Activated CD4-positive, alpha-beta T cell treated with anti-CD3 and anti-CD28 coated beads, Interleukin-2, amount 50 U/mL, for 4 hours (primary cell): ENCODE results near the gene CMTM5.

Source experiments
- DNase-seq, 2 experiments: peaks; one replicate each; pipeline ENCODE4 v3.0.0-alpha.2; 2020

The CMTM5 gene

DNA sequence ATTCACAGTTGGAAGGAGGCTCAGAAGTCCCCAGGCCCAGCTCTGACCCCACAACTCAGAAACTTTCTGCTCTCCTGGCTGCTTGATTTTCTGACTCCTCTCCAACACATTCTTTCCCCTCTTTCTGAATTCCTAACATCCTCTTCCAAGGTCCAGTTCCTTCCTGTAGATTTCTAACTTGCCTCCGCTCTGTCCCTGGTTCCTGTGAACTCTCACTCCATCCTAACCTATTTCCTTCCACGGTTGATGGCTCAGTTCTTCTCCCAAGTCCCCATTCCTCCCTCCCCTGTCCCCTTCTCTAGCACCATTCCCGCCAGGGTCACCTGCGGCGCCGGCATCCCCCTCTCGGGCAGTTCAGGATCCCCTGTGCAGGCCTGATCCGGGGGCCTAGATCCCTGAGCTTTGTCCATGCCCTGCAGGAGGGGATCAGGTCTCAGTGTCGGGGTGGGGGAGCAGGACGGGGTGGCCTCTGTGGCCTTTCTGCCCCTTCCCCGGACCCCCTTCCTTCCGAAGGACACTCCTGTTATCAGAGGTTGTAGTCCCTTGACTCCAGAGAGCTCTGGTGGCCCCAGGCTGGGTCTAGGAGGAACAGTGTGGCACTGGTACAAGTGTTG, 18.2 kb upstream of the CMTM5 start:
- DNase-seq = no peak

DNA sequence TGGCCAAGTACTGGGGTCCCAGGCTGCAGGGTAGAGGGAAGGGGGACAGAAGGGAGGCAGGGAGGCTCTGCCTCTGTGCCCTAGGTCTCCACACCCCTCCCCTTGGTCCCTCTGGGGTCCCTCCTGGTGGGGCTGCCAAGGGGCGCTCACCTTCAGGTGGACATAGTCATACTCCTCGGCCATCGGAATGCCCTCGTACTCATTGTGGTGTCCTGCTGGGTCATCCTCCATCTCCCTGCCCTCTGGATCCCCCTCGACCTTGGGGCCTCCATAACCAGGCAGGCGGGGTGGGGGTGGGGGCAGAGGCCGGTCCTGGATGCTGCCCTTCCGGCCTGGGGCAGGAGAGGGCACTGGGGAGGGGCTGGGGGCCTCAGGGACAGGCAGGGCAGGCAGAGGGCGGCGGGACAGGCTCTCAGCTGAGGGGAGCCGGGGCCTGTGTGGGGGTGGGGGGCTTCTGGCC, 17.6 kb upstream of the CMTM5 start:
- no peak for DNase-seq

DNA sequence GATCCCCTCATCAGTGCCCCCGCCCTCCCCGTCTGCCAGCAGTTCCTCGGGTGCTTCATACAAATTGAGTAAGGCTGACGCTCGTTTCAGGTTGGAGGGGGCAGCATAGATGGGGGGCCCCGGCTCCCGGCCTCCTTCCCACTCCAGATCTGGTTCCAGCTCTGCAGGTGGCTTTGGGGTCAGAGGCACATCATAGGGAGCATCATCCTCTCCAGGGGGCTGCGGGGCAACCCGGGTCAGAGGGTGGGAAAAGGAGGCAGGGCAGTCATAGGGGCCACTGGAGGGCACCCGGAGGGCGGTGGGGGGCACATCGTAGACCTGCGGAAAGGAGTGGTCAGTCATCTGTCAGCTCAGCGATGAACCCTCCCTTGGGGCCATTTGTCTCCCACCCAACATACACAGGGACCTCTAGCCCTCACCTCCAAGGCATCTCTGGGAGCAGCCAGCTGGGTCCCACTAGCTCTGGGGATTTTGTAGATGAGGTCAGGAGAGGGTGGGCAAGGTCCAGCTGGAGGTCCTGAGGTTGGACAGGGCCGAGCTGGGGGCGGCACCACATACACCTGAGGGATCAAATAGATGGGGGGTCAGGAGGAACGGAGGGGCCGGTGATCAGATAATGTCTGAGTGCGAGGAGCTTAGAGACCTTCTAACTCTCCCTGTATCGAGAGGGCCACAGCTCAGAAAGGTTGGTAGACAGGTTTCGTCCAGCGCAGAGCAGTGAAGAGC, 17.0 kb upstream of the CMTM5 start:
- DNase-seq = no peak

DNA sequence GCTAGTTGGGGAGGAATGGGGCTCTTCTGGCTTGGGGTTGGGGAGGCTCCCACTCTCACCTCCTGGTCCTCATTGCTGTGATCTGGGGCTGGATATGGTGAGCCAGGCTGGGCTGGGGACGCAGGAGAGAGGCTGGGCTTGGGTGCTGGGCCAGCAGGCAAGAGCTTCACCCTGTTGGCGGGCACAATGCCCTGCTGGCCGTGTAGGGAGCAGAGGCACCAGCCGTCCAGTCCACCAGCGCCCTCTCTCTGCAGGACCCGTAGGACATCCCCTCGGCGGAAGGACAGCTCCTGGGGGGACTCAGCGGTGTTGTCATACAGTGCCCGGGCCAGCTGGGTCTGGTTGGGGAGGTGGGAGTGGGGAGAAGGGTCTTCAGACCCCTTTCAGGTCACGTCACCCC, 16.4 kb upstream of the CMTM5 start:
- DNase-seq = no peak

DNA sequence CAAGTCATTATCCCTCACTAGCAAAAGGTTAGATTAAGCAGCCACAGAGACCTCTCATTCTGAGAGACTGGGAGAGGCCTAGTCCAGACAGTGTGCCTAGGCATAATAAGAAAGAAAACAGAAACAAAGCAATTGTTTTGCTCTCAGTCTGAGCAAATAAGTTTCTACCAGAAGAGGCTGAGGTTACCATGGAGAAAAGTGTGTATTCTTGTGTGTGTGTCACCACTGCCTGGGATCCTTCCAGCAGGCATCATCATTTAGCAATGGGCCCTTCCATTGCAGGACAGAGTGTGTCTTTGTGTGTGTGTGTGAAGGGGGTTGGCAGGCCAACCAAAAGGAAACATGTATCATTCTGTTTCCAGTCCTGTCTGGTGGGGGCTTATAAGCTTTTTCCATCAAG, 15.5 kb upstream of the CMTM5 start:
- no peak for DNase-seq

DNA sequence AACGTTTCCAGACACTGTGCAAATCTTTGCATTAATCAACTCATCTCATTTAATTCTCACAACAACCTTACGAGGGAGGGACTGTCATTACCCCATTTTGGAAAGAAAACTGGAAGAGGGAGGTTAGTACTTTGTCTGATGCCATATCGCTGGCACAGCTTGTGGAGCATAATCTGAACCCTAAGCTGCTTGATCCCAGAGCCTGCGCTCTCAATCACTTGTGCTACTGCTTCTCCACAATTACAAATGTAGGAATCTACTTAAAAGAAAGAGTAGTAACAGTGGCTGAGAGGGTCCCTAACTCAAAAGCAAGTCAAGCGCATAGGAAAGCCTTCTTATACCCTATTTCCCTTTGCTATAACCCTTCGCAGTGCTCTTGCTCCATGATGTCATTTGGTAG, 15.1 kb upstream of the CMTM5 start:
- DNase-seq = no peak

DNA sequence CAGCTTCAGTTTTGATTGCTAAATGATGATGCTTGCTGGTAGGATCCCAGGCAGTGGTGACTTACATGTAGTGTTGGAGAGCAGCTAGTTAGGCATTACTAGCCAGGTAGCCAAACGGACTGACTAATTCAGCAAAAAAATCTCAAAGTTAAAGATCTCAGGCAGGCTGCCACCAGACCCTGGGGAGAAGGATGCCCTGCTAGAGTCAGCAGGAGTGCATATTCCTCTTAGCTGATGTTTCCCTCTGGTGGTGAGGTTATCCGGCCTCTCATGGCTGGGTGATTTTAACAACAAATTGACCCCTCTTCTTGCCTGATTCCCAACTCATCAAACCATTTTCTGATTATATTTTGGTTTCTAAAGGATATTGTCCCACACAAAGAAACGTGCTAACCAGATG, 14.6 kb upstream of the CMTM5 start:
- DNase-seq = no peak

DNA sequence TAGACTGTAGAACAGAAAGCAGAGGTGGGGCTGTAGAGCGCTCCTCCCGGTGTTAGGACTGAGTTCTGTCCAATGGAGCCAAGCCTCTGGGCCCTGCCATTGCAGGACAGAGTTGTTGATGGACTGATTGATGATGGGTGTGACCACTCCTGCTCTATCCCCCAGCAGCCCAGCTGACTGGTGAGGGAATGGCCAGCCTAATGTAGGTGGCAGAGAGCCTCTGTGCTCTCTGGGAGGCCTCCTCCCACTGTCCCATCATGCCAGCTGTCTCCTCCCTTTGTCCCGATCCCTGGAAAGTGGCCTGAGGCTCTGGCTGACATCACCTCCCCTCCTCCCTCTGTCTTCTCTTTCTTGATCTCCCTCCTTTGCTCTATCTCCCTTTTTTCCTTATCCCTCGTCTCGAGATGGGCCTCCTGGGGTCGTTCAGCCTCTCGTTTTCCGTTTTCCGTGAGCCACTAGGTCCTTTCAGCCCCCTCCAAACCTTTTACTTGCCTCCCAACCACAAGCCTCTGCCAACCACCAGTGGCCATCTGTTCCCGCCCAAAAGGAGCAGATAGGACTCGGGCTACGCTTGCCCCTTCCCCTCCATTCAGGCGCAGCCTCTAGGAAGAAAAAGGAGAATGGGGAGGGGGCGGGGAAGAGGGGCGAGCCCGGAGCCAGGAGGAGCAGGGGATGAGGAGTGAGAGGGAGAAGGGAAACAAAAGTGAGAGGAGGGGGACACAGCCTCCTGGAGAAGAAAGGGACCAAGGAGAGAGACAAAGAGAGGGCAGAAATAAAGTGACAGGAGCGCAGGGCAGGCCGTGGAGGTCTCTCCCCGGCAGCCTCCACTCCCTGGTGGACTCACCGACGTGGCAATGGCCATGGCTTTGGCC, 12.4 kb upstream of the CMTM5 start:
- no peak for DNase-seq

DNA sequence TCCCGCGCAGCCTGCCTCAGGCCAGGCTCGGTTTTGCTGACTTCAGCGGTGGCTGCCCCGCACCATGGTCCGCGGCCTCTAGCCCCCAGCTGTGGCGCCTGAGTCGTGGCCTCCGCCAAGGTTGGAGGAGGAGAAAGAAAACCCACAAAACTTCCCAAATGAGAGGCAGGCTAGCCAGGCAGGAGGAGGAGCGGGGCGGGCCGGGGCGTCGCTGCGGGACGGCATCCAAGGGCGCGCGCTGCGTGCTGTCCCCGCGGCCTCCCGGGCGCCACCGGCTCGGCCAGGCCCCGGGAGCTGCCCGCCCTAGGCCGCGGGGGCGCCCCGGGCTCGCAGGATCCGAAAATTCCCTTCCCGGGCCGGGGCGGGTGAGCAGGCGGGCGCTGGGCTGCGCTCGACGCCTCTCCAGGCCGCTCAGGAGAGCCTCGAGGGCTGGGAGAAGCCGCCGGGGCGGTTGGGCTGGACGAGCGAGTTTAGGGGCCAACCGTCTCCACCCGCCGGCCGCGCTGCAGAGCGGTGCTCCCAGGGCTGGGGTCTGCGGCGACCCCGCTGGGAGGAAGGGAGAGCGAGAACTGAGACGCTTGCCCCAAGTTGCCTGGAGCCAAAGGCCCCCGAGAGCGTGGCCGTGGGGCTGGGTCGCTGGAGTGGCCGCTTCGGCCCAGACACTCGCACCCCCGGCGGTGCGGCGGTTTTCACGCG, 11.7 kb upstream of the CMTM5 start, which contains the start of gene EFS:
EFS (minus strand) TSS at position 137 of the 696 bp plus-strand sequence. CDS start 147 bp downstream, outside the sequence.
- no peak for DNase-seq

DNA sequence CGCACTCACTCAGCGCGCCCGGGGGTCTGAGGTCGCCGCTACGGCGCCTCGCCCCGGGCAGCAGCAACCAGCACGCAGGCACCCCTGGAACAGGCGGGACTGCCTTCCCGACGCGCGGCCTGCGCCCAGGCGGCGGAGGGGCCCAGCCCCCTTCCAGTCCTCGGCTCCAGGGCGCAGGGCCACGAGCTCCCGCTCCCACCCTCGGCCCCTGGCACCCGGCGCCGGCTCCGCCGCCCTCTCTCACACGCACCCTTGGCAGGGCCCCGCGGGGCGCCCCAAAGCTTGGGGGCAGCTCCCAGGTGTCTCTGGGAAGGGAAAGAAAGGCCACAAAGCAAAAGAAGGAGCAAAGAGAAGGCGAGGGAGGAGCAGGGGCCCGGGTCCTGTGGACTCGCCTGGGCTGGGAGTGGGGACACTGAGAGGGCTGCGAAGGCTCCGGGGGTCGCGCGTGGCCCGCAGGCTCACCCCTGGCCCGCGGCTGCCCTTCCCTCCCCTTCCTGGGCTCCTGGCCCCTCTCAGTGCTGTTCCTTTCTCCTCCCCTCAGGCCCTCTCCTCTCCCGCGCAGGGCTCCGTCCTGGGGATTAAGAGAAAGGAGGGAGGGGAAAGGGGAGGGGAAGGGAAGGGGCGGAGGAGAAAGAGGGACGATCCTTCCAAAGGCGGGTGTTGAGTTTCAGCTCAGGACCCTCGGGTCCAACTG, 11.0 kb upstream of the CMTM5 start:
- DNase-seq = no peak

DNA sequence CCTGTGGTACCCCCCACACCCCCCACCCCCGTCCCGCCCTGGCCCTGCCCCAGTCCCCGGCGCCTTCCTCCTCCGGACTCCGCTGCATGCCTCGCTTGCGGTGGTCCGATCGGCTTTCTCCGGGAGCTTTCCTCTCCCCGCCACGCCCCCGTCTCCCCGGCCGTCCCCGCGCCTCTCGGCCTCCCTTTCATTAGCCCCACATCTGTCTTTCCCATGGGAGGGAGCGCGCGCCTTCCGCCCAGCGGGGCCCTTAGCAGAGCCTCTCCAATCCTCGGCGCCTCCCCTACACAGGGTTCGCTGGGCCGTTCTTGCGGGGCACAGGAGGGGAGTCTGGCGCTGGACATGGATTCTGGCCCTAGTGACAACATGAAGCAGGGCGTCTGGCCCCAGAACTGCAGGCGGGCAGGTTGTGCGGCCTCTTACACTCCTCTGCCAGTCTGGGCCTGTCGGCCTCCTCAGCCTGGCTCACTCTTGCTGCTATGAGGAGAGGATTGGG, 10.4 kb upstream of the CMTM5 start:
- DNase-seq = no peak

DNA sequence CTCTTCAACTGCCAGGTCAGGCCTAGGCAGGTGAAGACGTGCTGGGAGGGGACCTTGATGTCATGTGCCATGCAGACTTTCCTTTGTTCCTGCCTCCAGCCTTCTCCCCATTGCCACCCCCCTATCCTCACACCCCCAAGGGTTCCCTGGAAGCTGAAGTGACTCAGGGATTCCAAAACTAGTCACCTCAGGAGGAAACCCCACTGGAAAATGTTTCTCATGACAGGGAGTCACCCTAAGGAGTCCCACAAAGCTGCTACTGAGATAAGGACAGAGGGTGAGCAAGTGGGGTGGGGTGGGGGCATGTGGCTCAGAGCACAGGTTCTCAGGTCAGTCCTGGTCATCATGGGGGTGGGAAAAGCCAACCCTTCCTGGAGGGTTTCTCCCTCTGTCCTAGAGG, 6.6 kb upstream of the CMTM5 start:
- no peak for DNase-seq

DNA sequence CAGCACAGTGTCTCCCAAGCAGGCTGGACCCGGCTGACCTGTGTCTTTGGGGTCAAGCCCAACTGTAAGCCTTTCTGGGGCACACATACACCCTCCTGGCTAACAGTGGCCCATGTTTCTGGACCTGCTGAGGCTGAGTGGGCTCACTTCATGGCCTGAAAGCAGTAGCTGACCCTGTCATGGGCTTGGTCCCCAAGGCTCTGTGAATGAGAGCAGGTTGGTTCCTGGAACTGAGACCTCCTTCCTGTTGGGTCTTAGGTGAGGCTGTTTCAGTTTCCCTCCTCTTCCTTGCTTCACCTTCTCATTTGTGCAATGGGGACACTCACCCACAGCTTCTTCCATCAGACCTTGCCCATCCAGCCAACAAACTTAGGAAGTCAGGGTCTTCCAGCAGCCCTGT, 5.0 kb upstream of the CMTM5 start:
- DNase-seq = no peak

DNA sequence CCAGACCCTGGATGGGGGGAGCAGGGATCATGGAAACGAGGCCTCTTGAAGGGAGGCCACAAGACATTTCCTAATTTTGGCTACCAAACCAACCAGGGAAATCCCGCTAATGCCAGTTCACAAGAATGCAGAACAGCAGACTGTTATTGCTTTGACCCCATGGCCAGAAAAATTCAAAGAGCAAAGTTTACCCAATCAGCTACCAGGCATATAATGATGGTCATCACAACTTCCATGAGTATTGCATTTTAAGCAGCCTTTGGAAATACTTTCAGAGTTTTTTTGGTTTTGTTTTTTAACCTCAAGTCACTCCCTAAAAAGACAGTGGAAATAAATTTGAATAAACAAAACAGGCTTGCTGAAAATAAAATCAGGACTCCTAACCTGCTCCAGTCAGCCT, 4.3 kb upstream of the CMTM5 start, which contains the start of gene IL25:
IL25 (plus strand) TSS at position 301 of the 400 bp plus-strand sequence.
- DNase-seq = no peak

DNA sequence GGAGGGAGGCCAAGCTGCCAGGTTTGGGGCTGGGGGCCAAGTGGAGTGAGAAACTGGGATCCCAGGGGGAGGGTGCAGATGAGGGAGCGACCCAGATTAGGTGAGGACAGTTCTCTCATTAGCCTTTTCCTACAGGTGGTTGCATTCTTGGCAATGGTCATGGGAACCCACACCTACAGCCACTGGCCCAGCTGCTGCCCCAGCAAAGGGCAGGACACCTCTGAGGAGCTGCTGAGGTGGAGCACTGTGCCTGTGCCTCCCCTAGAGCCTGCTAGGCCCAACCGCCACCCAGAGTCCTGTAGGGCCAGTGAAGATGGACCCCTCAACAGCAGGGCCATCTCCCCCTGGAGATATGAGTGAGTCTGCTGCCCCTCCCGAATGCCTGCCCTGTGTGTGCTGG, 3.8 kb upstream of the CMTM5 start:
- DNase-seq = no peak

DNA sequence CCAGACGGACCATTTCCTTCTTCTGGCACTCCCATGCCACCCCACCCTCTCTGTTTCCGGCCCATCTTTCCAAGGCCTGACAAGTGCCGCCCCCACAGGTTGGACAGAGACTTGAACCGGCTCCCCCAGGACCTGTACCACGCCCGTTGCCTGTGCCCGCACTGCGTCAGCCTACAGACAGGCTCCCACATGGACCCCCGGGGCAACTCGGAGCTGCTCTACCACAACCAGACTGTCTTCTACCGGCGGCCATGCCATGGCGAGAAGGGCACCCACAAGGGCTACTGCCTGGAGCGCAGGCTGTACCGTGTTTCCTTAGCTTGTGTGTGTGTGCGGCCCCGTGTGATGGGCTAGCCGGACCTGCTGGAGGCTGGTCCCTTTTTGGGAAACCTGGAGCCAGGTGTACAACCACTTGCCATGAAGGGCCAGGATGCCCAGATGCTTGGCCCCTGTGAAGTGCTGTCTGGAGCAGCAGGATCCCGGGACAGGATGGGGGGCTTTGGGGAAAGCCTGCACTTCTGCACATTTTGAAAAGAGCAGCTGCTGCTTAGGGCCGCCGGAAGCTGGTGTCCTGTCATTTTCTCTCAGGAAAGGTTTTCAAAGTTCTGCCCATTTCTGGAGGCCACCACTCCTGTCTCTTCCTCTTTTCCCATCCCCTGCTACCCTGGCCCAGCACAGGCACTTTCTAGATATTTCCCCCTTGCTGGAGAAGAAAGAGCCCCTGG, 1.2 kb upstream of the CMTM5 start:
- DNase-seq = no peak

DNA sequence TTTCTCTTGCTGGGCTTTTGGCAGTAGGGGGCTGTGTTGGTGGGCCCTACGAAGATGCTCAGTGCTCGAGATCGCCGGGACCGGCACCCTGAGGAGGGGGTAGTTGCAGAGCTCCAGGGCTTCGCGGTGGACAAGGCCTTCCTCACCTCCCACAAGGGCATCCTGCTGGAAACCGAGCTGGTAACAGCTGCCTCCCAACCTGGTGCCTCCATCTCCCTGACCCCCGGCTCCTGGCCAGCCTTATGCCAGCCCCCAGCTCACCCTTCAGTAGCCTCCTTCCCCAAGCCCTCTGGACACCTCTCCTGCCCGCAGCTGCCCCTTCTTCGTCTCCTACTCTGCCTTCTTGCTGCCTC, 328 bp downstream of the CMTM5 start:
- DNase-seq = no peak

DNA sequence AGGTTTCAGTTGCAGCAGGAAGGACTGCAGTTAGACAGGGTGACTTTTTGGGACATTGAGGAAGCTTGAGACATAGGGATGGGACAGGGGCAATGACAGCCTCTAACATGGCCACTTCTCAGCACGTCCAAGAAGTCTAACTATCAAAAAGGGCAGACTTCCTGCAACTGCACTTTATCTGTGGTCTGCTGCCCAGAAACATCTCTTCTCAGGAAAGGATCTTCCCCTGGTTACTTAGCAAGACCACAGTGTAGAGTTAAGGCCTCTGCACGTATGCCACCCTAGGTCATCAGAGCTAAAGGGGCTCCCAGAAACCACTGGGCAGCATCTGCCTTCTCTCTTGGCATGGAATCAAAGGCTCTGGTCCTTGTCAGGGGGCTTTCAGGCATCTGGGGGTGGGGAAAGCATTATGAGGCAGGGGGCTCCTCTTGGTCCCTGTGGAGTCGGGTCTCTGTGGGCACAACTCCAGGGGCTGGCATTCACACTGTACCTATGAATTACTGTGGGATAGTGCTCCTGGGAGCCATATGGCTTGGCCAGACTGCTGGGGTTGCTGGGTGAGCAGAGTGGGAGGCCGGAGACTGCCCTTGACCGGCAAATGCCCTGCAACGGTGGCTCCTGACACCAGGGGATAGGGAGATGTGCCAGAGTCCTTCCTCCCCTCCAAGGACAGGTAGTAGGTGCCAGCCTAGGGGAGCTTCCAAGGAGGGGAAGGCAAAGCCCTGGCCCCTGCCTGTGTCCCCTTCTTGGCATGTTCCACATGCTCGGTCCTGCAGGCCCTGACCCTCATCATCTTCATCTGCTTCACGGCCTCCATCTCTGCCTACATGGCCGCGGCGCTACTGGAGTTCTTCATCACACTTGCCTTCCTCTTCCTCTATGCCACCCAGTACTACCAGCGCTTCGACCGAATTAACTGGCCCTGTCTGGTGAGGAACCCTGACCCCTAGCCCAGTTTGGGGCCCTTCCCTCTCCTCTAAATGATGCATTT, 1.0 kb downstream of the CMTM5 start:
- no peak for DNase-seq

DNA sequence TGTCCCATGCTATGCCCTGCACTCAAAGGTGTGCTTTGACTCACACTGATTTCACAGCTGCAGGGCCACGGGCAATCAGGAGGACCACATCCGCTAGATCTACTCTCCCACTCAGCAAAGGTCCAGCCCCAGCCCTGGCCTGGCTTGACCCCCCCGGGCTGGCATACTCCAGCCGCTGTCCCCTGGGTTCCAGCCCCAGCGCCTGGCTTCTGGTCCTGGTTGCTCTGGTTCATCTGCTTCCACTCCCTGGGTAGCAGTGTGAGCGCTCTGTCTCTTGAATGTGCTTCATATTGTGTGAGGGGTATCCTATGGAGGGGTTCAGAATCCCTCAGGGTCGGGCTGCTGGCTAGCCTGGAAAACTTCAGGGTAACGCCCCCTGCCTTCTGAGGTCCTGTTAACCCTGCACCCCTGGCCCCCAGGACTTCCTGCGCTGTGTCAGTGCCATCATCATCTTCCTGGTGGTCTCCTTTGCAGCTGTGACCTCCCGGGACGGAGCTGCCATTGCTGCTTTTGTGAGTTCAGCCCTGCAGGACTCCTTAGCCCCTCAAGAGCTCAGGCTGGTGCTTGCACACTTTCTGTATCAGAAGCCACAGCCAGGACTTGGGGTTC, 1.9 kb downstream of the CMTM5 start:
- DNase-seq = no peak
